ENCODE results near the gene NDUFV2.

DNA sequence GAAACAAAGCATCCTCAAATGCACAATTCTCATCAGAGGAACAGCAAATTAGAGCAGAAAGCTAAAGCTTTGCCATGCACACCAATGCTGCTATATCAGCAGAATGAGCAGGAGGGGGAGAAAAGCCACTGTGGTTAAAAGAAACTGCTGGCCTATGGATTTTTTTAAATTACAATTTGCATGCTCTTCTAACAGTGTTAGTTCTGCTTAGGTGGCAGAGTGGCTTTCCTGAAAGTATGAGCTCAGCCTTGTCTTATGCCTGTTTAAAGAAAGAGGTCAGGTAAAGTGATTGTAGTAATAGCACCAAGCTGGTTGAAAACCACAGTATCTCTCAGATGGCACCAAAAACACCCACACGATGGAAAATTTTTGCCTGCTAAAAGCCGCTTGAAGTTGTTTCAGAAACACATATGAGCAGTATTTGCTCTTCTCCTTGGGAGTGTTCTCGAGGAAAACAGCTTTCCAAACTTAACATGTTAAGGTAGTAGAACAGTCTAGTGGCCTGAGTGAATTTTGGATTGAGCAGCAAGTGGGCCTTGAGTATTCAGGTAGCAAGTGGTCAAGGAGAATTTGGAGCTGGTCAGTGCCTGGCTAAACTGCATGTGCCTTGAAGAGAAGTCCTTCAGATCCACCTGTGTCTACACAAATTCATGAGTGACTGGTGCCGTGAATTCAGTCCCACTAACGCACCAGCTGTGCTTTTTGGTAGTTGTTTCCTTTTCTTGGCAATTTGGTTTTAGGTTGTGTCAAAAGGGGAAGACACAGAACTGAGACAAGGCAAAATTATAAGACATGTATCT lies 19.6 kb upstream of the NDUFV2 start:
- TF ChIP-seq, protein P1, sequence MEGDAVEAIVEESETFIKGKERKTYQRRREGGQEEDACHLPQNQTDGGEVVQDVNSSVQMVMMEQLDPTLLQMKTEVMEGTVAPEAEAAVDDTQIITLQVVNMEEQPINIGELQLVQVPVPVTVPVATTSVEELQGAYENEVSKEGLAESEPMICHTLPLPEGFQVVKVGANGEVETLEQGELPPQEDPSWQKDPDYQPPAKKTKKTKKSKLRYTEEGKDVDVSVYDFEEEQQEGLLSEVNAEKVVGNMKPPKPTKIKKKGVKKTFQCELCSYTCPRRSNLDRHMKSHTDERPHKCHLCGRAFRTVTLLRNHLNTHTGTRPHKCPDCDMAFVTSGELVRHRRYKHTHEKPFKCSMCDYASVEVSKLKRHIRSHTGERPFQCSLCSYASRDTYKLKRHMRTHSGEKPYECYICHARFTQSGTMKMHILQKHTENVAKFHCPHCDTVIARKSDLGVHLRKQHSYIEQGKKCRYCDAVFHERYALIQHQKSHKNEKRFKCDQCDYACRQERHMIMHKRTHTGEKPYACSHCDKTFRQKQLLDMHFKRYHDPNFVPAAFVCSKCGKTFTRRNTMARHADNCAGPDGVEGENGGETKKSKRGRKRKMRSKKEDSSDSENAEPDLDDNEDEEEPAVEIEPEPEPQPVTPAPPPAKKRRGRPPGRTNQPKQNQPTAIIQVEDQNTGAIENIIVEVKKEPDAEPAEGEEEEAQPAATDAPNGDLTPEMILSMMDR (CRISPR knock-in tag; IDR thresholded peaks at IDR 0.05) = no peak
- TF ChIP-seq POLR2A (IDR thresholded peaks at IDR 0.05; ENCODE audit: insufficient read depth in 1 of 2, low read depth in 2 of 2, low read length in 2 of 2) (no peak), FOXO1 (CRISPR knock-in tag; IDR thresholded peaks at IDR 0.05) (no peak), ZBTB1 (CRISPR knock-in tag; IDR thresholded peaks at IDR 0.05; ENCODE audit: borderline replicate concordance) (no peak), ZZZ3 (CRISPR knock-in tag; IDR thresholded peaks at IDR 0.05; ENCODE audit: borderline replicate concordance) (no peak), U2AF1 (optimal IDR thresholded peaks at IDR 0.05; ENCODE audit: low read depth, low read length) (no peak), HCFC1 (IDR thresholded peaks at IDR 0.05; ENCODE audit: low read depth, low read length) (no peak), ZNF343 (CRISPR knock-in tag; IDR thresholded peaks at IDR 0.05) (no peak), ZNF577 (CRISPR knock-in tag; IDR thresholded peaks at IDR 0.05; ENCODE audit: borderline replicate concordance, low read depth) (no peak), ZNF10 (CRISPR knock-in tag; IDR thresholded peaks at IDR 0.05; ENCODE audit: borderline replicate concordance, low read depth) (no peak), ELF4 (CRISPR knock-in tag; IDR thresholded peaks at IDR 0.05; ENCODE audit: borderline replicate concordance) (no peak)
- TF ChIP-seq, protein P2, sequence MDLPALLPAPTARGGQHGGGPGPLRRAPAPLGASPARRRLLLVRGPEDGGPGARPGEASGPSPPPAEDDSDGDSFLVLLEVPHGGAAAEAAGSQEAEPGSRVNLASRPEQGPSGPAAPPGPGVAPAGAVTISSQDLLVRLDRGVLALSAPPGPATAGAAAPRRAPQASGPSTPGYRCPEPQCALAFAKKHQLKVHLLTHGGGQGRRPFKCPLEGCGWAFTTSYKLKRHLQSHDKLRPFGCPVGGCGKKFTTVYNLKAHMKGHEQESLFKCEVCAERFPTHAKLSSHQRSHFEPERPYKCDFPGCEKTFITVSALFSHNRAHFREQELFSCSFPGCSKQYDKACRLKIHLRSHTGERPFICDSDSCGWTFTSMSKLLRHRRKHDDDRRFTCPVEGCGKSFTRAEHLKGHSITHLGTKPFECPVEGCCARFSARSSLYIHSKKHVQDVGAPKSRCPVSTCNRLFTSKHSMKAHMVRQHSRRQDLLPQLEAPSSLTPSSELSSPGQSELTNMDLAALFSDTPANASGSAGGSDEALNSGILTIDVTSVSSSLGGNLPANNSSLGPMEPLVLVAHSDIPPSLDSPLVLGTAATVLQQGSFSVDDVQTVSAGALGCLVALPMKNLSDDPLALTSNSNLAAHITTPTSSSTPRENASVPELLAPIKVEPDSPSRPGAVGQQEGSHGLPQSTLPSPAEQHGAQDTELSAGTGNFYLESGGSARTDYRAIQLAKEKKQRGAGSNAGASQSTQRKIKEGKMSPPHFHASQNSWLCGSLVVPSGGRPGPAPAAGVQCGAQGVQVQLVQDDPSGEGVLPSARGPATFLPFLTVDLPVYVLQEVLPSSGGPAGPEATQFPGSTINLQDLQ (CRISPR knock-in tag; IDR thresholded peaks at IDR 0.05) = no peak
- TF ChIP-seq, protein P3, sequence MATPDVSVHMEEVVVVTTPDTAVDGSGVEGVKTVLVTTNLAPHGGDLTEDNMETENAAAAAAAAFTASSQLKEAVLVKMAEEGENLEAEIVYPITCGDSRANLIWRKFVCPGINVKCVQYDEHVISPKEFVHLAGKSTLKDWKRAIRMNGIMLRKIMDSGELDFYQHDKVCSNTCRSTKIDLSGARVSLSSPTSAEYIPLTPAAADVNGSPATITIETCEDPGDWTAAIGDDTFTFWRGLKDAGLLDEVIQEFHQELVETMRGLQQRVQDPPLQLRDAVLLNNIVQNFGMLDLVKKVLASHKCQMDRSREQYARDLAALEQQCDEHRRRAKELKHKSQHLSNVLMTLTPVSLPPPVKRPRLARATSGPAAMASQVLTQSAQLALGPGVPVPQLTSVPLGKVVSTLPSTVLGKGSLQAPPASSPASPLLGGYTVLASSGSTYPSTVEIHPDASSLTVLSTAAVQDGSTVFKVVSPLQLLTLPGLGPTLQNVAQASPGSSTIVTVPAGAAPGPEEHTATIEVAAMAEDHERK (CRISPR knock-in tag; IDR thresholded peaks at IDR 0.05; ENCODE audit: low read depth) = no peak
- TF ChIP-seq, protein P4, sequence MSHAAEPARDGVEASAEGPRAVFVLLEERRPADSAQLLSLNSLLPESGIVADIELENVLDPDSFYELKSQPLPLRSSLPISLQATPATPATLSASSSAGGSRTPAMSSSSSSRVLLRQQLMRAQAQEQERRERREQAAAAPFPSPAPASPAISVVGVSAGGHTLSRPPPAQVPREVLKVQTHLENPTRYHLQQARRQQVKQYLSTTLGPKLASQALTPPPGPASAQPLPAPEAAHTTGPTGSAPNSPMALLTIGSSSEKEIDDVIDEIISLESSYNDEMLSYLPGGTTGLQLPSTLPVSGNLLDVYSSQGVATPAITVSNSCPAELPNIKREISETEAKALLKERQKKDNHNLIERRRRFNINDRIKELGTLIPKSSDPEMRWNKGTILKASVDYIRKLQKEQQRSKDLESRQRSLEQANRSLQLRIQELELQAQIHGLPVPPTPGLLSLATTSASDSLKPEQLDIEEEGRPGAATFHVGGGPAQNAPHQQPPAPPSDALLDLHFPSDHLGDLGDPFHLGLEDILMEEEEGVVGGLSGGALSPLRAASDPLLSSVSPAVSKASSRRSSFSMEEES (CRISPR knock-in tag; IDR thresholded peaks at IDR 0.05) = no peak
